Stimulated activated CD4-positive, alpha-beta T cell treated with anti-CD3 and anti-CD28 coated beads, Interleukin-4, amount 100 ng/mL, for 48 hours (primary cell): Measurements from ENCODE around the gene ZNF683.
"Not testable (repeated sequence)": the region's sequence is repeated elsewhere in the genome, so short reads cannot be mapped to it uniquely, and the experiment has no call there.

Experiments
- DNase-seq, 2 donors: peaks; one replicate each; pipeline ENCODE4 v3.0.0-alpha.2; 2020; ENCODE audit warnings: low read depth in 2 of 2

Gene ZNF683

GRCh38 chr1:26337206-26337535 lies 35.4 kb downstream of the ZNF683 start:
- DNase-seq: no peak

GRCh38 chr1:26336477-26337205 lies 35.9 kb downstream of the ZNF683 start:
- DNase-seq: peak; percentile 82 to 85

- no peak for DNase-seq
These were observed 36.6 kb downstream of the ZNF683 start for GRCh38 chr1:26335774-26336476.

- DNase-seq: not testable (repeated sequence)
These were observed 39.2 kb downstream of the ZNF683 start for GRCh38 chr1:26333312-26333711.

- DNase-seq: no peak
These were observed 42.3 kb downstream of the ZNF683 start for GRCh38 chr1:26330276-26330675.

GRCh38 chr1:26329380-26329779 lies 43.2 kb downstream of the ZNF683 start:
- DNase-seq: not testable (repeated sequence)

GRCh38 chr1:26328597-26328996 lies 44.0 kb downstream of the ZNF683 start:
- no peak for DNase-seq

GRCh38 chr1:26327956-26328362 lies 44.6 kb downstream of the ZNF683 start:
- DNase-seq: no peak

- DNase-seq: no peak
These were observed 48.0 kb downstream of the ZNF683 start for GRCh38 chr1:26324550-26324949.

- DNase-seq: no peak
These were observed 49.2 kb downstream of the ZNF683 start for GRCh38 chr1:26323382-26323781.

- DNase-seq: no peak
These were observed 50.6 kb downstream of the ZNF683 start for GRCh38 chr1:26322042-26322331.

- peak; percentile 91 to 98 for DNase-seq
These were observed 51.1 kb downstream of the ZNF683 start for GRCh38 chr1:26321315-26322041.

- no peak for DNase-seq
These were observed 51.7 kb downstream of the ZNF683 start for GRCh38 chr1:26320896-26321295.

GRCh38 chr1:26318338-26319064 lies 54.0 kb downstream of the ZNF683 start:
- DNase-seq: peak; percentile 44 to 45

GRCh38 chr1:26317612-26318337 lies 54.8 kb downstream of the ZNF683 start, which contains the start of gene CD52:
Gene CD52 (plus strand): TSS chr1:26317958. CDS start chr1:26318018, 60 bp downstream.
- DNase-seq: peak in 1 of 2 donors; percentile 66

- no peak for DNase-seq
These were observed 55.4 kb downstream of the ZNF683 start for GRCh38 chr1:26317146-26317545.

- DNase-seq: no peak
These were observed 56.4 kb downstream of the ZNF683 start for GRCh38 chr1:26315874-26316850.

- no peak for DNase-seq
These were observed 58.0 kb downstream of the ZNF683 start for GRCh38 chr1:26314501-26314900.
